ENCODE data around the gene IGFL1. TPM values are rescaled to one million over a fixed set of nuclear protein-coding genes. Genes with fewer than 3 reads are reported as not detected.
A peak's percentile ranks its signal among the peaks of the same experiment; 100 is the strongest.
"Not testable (repeated sequence)": the region's sequence is repeated elsewhere in the genome, so short reads cannot be mapped to it uniquely, and the experiment has no call there.

IGFL1 gene
- total RNA-seq, 1 donor from 2014 or later = not detected

DNA sequence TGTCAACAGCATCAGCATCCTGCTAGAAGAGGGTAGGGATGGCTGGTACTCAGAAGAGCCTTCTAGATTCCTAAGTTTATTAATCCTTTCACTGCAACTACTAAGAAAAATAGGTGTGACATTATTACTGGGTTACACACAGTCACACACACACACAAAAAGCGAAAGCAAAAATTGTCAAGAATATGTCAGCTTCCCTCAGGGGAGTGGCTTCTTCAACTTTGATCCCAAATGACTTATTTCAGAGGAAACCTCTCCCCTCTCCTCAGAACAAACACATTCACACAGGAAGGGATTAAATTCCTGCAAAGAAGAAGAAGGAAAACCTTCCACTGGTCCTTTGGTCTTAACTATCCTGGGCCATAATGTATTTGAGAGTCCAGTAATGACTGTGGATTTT is 20.1 kb upstream of the IGFL1 start:
- DNase-seq (ENCODE audit: low read depth, low spot score) = no peak
- Mint-ChIP-seq H3K4me1 (no peaks in the 10 kb centered on the region), H3K27me3 (ENCODE audit: low read depth) (peaks cover 53% of the 10 kb centered on the region)

DNA sequence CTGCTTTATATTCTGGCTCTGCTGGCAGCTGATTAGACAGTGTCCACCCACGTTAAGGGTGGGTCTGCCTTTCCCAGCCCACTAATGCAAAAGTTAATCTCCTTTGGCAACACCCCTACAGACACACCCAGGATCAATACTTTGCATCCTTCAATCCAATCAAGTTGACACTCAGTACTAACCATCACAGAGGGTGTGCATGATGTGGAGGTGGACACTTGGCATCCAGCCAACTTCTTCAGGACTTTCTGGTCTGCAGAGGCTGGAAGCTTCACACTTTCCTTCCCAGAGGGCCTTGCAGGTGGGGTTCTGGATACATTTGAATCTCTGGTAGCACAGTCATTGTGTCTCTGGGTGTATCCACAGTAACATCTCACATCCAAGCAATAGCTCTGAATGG is 18.9 kb upstream of the IGFL1 start:
- no peak for DNase-seq (ENCODE audit: low read depth, low spot score)
- Mint-ChIP-seq H3K9me3 (no peaks in the 10 kb centered on the region), H3K27ac (ENCODE audit: unreplicated experiment) (no peak overlapping the region), H3K4me1 (no peaks in the 10 kb centered on the region), H3K36me3 (ENCODE audit: low read depth) (no peaks in the 10 kb centered on the region), H3K27me3 (ENCODE audit: low read depth) (peaks cover 51% of the 10 kb centered on the region), H3K4me3 (no peak overlapping the region)
- TF ChIP-seq, protein P1, sequence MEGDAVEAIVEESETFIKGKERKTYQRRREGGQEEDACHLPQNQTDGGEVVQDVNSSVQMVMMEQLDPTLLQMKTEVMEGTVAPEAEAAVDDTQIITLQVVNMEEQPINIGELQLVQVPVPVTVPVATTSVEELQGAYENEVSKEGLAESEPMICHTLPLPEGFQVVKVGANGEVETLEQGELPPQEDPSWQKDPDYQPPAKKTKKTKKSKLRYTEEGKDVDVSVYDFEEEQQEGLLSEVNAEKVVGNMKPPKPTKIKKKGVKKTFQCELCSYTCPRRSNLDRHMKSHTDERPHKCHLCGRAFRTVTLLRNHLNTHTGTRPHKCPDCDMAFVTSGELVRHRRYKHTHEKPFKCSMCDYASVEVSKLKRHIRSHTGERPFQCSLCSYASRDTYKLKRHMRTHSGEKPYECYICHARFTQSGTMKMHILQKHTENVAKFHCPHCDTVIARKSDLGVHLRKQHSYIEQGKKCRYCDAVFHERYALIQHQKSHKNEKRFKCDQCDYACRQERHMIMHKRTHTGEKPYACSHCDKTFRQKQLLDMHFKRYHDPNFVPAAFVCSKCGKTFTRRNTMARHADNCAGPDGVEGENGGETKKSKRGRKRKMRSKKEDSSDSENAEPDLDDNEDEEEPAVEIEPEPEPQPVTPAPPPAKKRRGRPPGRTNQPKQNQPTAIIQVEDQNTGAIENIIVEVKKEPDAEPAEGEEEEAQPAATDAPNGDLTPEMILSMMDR (conservative IDR thresholded peaks at IDR 0.05) = no peak

More for the DNA sequence above, 20.1 kb upstream of the IGFL1 start:
- Mint-ChIP-seq H3K9me3 (no peaks in the 10 kb centered on the region), H3K4me3 (no peak overlapping the region), H3K27ac (ENCODE audit: unreplicated experiment) (no peak overlapping the region), H3K36me3 (ENCODE audit: low read depth) (no peaks in the 10 kb centered on the region)
- TF ChIP-seq, protein P1 (conservative IDR thresholded peaks at IDR 0.05) = no peak

DNA sequence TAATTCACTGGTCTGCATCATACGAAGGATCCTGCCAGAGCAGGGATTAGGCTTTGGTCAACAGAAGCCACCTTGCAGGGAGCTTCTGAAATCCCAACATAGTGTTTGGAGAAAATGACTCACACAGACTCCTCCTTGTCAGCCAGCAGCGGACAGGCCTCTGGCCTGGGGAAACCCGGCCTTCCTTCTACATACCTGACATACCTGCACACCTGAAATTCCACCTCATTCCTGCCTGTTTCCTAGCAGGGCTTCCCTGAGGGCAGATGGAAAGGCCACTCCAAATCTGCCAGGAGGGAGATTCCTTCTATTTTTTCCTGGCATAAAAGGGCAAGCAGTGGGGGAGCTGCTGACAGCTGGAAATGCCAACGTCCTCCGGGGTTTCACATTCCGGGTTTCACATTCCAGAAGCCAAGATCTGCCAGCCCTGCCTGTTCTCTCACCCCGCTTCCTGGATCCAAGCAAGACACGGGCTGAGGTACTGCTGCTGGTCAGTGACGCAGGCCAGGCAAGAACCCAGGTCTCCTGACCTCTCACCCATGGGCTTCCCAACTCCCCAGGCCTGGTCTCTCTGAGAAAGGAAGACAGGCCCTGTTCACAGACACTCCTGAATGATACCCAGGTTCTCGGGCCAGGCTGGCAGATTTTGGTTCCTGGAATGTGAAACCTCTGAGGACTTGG is 18.2 kb upstream of the IGFL1 start:
- TF ChIP-seq, protein P1 (conservative IDR thresholded peaks at IDR 0.05) = no peak
- Mint-ChIP-seq H3K4me3 (no peak overlapping the region), H3K27me3 (ENCODE audit: low read depth) (peaks cover 52% of the 10 kb centered on the region), H3K36me3 (ENCODE audit: low read depth) (no peaks in the 10 kb centered on the region), H3K27ac (ENCODE audit: unreplicated experiment) (no peak overlapping the region), H3K9me3 (no peaks in the 10 kb centered on the region), H3K4me1 (no peaks in the 10 kb centered on the region)
- DNase-seq (ENCODE audit: low read depth, low spot score) = no peak

DNA sequence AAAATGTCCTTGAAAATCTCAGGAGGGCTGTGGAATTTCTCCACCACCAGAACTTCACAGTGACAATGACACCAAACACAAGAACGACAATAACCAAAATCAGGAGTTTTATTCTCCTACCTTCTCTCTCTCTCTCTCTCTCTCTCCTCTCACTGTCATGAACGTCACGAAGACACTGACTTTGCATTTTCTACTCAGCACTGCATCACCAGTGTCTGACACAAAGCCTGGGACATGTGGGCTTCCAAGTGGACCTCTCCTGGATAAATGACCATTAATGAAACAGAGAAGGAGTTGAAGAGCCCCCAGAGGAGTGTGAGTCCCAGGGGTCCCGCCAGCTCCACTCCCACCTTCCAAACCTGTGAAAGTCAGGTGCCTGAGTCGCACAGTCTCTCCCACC is 16.9 kb upstream of the IGFL1 start:
- DNase-seq (ENCODE audit: low read depth, low spot score); H3K36me3 Mint-ChIP-seq (ENCODE audit: low read depth); H3K9me3 Mint-ChIP-seq; H3K4me3 Mint-ChIP-seq; H3K4me1 Mint-ChIP-seq; H3K27ac Mint-ChIP-seq (ENCODE audit: unreplicated experiment): not testable (repeated sequence)
- peaks cover 56% of the 10 kb centered on the region for H3K27me3 Mint-ChIP-seq (ENCODE audit: low read depth)

DNA sequence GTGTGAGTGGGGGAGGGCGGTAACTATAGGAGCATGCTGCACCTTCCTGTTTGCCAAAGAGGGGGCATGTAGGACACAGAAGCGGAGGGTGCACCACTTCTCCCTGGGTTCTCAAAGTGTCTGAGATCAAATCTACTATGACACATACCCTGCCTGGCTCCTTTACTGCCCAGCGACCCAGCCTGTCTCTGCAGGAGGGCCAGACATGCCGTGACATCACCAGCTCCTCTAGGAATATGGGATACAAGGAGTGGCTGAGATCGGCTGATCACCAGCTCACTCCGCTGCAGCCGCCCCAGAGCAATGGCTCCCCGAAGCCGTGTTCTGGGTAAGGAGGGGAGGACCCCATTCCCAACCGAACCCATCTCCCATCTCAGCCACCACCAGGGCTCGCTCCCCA is 16.4 kb upstream of the IGFL1 start:
- no peak for DNase-seq (ENCODE audit: low read depth, low spot score)
- Mint-ChIP-seq H3K27me3 (ENCODE audit: low read depth) (peaks cover 60% of the 10 kb centered on the region), H3K27ac (ENCODE audit: unreplicated experiment) (no peak overlapping the region), H3K36me3 (ENCODE audit: low read depth) (no peaks in the 10 kb centered on the region), H3K4me3 (no peak overlapping the region), H3K9me3 (no peaks in the 10 kb centered on the region), H3K4me1 (no peaks in the 10 kb centered on the region)
- TF ChIP-seq, protein P1 (conservative IDR thresholded peaks at IDR 0.05) = no peak

DNA sequence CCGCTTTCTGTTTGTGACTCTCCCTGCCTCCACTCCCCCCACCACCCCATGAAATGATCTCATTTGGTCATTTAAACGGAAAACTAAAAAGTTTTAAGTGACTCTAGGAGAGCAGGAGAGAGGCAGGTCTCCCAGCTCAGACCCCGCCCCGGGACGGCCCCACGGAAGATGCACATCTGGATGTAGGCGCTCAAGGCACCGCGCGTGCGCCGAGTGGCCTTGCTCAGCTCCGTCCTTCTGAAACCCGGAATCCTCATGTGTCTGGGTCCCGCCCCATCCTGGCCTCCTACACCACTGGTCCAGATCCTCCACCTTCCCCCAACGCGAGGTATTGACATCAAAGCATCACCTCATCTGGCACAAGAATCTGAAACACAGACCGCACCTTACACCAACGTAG is 15.7 kb upstream of the IGFL1 start:
- no peaks in the 10 kb centered on the region for H3K4me1 Mint-ChIP-seq
- H3K9me3 Mint-ChIP-seq = no peaks in the 10 kb centered on the region
- TF ChIP-seq, protein P1 (conservative IDR thresholded peaks at IDR 0.05) = no peak
- no peak overlapping the region for H3K4me3 Mint-ChIP-seq
- peaks cover 56% of the 10 kb centered on the region for H3K27me3 Mint-ChIP-seq (ENCODE audit: low read depth)
- H3K36me3 Mint-ChIP-seq (ENCODE audit: low read depth) = no peaks in the 10 kb centered on the region
- peak overlapping the region; percentile 68 for H3K27ac Mint-ChIP-seq (ENCODE audit: unreplicated experiment)
- DNase-seq (ENCODE audit: low read depth, low spot score) = no peak
